Measurements from ENCODE around the gene GPR35.

Gene GPR35

DNA sequence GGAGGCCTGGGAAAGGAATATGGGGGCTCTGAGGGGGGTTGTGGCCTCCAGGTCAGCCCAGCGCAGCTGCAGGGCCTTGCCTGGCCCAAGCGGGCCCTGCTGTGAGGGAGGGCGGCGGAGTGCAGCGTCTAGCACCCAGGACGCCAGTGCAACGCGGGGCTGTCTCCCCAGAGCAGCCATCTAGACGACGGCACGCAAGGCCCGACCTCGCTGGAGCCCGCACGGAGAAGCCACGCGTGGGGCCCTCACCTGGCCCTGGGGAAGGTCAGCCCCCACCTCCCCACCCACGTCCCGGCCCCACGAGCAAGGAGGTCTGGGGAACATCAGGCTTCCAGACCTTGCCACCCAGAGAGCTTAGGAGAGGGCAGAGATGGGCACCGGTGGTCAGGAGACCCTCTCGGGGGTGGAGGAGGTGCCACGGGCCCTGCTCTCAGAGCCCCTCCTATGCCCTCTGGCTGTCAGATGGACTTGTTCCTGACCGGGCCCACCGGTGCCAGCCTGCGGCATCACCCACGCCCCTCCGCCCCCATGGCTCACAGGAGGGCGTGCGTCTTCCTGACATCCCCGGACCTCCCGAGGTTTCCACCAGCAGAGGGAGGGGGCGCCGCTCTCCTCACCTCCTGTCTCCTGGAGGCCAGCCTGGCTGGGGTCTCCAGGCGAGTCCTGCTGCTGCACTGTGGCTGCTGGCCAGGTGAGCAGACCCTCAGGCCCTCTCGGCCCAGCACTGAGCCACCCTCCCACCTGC is 17.0 kb downstream of the GPR35 start:
- peaks cover 10% of the 10 kb centered on the region for H3K4me1 Mint-ChIP-seq (ENCODE audit: low read depth)
- H3K4me3 Mint-ChIP-seq, result no peak overlapping the region

DNA sequence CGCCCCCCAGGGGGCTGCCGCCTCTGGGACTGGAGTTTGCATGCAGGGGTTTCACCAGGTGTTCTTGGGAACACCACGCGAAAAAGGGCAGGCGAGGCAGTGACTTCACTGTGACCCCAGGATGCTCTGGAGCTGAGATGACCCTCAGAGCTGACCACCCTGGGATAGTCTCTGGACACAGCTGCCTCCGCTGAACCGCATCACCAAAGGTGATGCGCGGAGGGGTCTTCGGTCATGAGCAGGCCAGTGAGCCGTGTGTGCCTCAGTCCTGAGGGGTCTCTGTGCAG is 17.5 kb downstream of the GPR35 start:
- no peaks in the 10 kb centered on the region for H3K36me3 Mint-ChIP-seq (ENCODE audit: low read depth)
- H3K4me3 Mint-ChIP-seq, result no peak overlapping the region
- H3K27me3 Mint-ChIP-seq, result peaks cover 4% of the 10 kb centered on the region
- peaks cover 10% of the 10 kb centered on the region for H3K4me1 Mint-ChIP-seq (ENCODE audit: low read depth)
- no peak overlapping the region for H3K27ac Mint-ChIP-seq
- DNase-seq, result no peak
- no peaks in the 10 kb centered on the region for H3K9me3 Mint-ChIP-seq

More for the DNA sequence above, 17.0 kb downstream of the GPR35 start:
- Mint-ChIP-seq H3K27ac (no peak overlapping the region), H3K36me3 (ENCODE audit: low read depth) (no peaks in the 10 kb centered on the region), H3K9me3 (no peaks in the 10 kb centered on the region), H3K27me3 (no peaks in the 10 kb centered on the region)
- no peak for DNase-seq

DNA sequence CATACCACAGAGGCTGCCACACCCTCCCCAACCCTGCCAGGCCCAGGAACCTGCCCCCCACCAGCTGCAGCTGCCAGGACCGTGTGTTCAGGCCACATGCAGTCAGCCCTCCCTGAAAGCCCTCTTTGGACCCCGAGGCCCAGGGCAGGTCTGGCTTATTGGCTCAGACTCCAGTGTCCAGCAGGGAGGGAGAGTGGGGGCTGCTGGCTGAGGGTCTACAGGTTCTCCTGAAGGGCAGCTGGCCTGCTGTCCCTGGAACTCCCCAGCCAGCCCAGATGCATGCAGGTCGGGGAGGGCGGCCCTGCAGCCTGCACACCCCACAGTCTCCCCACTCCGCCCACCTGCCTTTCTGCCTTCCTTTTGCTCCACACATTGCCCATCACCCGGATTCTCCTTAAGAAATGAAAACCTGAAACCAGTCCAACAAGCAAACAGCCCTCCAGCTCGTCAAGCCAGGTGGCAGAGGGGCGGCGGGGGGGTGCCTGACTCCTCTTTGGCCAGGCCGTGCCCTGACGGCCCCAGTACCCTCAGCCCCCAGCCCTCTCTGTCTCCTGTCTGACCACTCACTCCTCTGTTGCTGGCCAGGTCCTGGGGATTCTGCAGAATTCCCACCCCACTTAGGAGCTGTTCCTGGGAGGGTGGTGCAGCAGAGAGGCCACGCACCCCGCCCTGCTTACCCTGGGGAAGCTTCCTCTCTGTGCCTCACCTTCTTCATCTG is 18.0 kb downstream of the GPR35 start:
- Mint-ChIP-seq H3K36me3 (ENCODE audit: low read depth) (no peaks in the 10 kb centered on the region), H3K27ac (no peak overlapping the region), H3K4me1 (ENCODE audit: low read depth) (peaks cover 10% of the 10 kb centered on the region)

DNA sequence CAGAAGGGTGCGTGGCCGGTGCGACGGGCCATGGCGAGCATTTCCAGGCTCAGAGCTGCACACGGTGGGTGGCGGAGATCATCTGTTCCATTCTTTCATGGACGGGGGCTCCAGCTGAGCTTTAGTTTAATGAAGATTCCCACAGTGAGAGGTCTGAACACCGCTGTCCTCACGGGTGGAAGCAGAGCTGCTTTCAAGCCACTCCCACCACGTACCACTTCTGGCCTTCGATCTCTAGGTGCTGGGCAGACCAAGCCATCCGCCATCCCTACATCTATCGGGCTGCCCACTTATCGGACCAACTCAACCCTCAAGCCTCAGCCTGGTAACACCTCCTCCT is 18.5 kb downstream of the GPR35 start:
- H3K4me1 Mint-ChIP-seq (ENCODE audit: low read depth), result peaks cover 10% of the 10 kb centered on the region
- no peak overlapping the region for H3K27ac Mint-ChIP-seq
- no peak overlapping the region for H3K4me3 Mint-ChIP-seq
- no peaks in the 10 kb centered on the region for H3K36me3 Mint-ChIP-seq (ENCODE audit: low read depth)
- no peaks in the 10 kb centered on the region for H3K9me3 Mint-ChIP-seq
- DNase-seq, result no peak
- H3K27me3 Mint-ChIP-seq, result peaks cover 13% of the 10 kb centered on the region

More for the DNA sequence above, 18.0 kb downstream of the GPR35 start:
- Mint-ChIP-seq H3K27me3 (peaks cover 8% of the 10 kb centered on the region), H3K4me3 (no peak overlapping the region), H3K9me3 (no peaks in the 10 kb centered on the region)
- no peak for DNase-seq

DNA sequence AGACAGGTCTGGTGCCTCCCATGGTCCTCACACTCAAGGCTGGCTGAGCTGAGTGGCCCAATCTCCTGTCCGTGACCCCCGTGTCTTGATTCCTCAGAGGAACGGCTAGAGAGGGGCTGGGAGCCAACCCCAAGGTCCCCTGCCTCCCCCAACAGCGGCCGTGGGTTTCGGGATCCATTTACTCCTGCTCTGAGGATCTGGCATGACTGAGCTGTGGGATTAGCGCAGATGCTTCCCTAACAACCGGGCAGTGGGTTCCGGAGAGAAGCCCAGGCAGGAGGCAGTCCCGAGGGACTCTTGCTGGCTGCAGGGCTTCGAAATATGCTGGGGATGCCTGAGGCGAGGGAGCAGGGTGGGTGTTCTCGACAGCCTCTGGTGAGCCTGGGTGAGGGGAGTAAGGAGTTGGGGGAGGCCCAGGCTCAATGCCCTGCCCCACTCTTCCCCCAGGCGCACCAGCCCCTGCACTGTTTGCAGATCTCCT is 18.9 kb downstream of the GPR35 start:
- Mint-ChIP-seq H3K36me3 (ENCODE audit: low read depth) (no peaks in the 10 kb centered on the region), H3K27me3 (peaks cover 13% of the 10 kb centered on the region), H3K27ac (no peak overlapping the region), H3K4me3 (no peak overlapping the region), H3K4me1 (ENCODE audit: low read depth) (peaks cover 10% of the 10 kb centered on the region), H3K9me3 (no peaks in the 10 kb centered on the region)
- no peak for DNase-seq

DNA sequence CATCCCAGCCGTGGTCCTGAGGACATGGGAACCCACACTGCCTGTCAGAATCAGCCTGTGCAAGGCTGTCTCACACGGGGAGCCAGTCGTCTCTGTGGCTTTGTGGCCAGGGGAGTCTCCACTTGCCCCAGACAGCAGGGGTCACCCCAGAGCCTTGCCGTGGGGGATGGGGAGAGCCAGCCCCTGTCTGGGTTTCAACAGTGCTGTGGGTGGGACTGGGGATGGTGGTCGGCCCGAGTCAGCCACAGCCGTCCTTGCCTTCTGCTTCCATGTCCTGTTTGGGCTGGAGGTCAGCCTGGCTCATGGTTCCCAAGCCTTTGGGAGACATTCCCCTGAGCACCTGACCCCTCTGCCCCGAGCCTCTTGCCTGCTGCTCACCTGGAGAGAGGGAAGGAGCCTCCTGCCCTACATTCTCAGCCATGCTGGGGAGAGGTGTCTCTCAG is 19.6 kb downstream of the GPR35 start:
- no peaks in the 10 kb centered on the region for H3K36me3 Mint-ChIP-seq (ENCODE audit: low read depth)
- H3K4me1 Mint-ChIP-seq (ENCODE audit: low read depth), result peaks cover 10% of the 10 kb centered on the region
- no peaks in the 10 kb centered on the region for H3K9me3 Mint-ChIP-seq
- H3K4me3 Mint-ChIP-seq, result no peak overlapping the region
- no peak overlapping the region for H3K27ac Mint-ChIP-seq
- peak; percentile 26 for DNase-seq
- H3K27me3 Mint-ChIP-seq, result peaks cover 13% of the 10 kb centered on the region

DNA sequence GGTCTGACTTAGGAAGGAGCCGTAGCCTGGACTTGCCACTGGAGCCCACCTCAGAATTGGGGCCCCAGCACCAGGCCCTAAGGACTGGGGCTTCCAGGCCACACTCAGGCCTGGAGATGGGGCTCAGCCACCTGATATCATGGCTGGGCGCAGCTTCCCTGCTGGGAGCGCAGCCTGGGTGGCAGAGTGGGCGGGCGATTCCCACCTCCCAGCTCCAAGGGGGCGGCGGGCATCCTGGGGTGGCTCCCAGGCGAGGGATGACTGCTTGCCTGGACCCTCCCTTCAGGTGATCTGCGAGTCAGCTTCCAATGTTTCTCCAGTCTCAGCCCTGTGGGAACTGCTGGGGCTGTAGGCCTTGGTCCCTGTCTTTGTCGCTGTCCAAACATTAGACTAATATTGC is 20.1 kb downstream of the GPR35 start:
- Mint-ChIP-seq H3K4me1 (ENCODE audit: low read depth) (peaks cover 10% of the 10 kb centered on the region), H3K36me3 (ENCODE audit: low read depth) (no peaks in the 10 kb centered on the region), H3K9me3 (no peaks in the 10 kb centered on the region), H3K27ac (no peak overlapping the region), H3K27me3 (peaks cover 13% of the 10 kb centered on the region), H3K4me3 (no peak overlapping the region)
- DNase-seq, result no peak

DNA sequence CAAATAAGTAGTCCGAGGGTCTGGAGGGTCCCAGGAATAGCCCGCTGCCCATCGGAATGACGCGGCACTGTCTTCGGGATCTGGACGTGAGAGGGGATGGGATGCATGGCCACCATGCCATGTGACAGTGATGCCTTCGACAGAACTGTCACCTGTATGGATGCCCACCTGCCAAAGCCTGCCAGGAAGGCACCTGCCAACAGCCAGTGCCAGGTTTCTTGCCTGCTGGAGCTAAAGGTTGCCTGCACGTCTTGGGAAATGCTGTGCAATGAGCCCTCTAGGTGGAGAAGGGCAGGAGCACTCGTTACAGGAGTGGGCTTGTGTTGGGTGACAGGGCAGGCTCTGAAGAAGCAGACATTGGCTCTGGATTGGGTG is 20.5 kb downstream of the GPR35 start:
- Mint-ChIP-seq H3K36me3 (ENCODE audit: low read depth) (no peaks in the 10 kb centered on the region), H3K4me3 (no peak overlapping the region), H3K4me1 (ENCODE audit: low read depth) (peaks cover 10% of the 10 kb centered on the region), H3K27me3 (peaks cover 13% of the 10 kb centered on the region), H3K9me3 (no peaks in the 10 kb centered on the region), H3K27ac (no peak overlapping the region)
- no peak for DNase-seq

DNA sequence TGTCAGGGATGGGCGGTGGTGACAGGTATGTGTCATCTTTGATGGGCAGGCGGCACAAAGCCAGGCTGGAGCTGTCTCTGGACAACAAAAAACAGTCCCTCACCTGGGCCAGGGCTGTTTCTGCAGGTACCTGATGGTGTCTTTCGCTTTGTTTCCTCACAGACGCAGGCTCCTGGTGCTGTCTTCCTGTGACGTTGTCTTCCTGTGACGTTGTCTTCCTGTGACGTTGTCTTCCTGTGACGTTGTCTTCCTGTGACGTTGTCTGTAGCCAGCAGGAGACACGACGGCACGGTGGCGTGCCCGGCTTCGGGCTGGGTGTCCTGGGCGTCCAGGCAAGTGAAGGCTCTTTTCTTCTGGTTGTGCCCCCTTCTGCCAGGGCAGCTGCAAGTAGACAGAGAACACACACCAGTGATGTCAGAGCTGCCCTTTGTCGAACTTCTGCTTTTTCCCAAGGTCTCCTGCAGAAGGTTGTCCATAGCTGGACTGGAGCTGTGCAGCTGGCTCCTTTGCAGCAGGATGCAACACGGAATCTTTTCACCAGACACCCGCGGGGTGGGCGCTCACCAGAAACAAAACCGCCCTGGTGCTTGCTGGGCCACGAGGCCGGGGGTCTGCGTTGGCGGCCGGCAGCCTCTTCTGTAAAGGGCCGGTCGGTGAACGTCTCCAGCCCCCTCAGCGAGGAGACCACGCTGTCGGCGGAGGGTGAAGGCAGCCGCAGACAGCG is 21.1 kb downstream of the GPR35 start:
- peaks cover 10% of the 10 kb centered on the region for H3K4me1 Mint-ChIP-seq (ENCODE audit: low read depth)
- H3K4me3 Mint-ChIP-seq, result no peak overlapping the region
- no peaks in the 10 kb centered on the region for H3K36me3 Mint-ChIP-seq (ENCODE audit: low read depth)
- peak overlapping the region; percentile 57 for H3K27ac Mint-ChIP-seq
- no peaks in the 10 kb centered on the region for H3K9me3 Mint-ChIP-seq
- DNase-seq, result peak; percentile 34
- H3K27me3 Mint-ChIP-seq, result peaks cover 17% of the 10 kb centered on the region

DNA sequence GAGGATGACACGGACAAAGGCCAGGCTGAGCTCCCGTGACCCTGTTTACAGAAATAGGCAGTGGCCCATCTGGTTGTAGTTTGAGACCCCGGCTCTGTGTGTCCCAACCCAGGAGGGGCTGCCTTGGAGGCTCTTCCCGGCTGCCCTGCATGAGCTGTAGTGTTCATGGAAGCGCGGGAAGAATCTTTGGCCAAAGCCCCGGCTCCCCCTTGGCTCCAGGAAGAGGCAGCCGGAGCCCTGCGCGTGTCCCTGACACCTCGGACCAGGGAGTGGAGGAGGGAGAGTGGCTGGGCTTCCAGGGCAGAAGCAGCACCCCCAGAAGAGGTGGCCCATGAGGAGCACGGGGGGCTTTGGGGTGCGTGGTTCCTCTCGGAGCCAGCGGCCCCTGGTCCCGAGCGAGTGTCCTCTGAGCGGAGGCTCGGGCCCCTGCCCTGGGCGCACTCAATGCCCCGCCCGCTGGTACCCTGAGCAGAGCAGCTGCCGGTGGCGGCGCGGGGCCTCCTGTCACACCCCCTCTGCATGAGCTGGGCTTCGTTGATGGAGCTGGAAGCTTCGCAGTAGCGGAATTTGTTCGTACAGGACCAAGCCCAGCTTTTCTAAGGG is 21.7 kb downstream of the GPR35 start:
- H3K36me3 Mint-ChIP-seq (ENCODE audit: low read depth), result no peaks in the 10 kb centered on the region
- H3K4me3 Mint-ChIP-seq, result no peak overlapping the region
- no peak for DNase-seq
- H3K4me1 Mint-ChIP-seq (ENCODE audit: low read depth), result peaks cover 10% of the 10 kb centered on the region
- H3K27me3 Mint-ChIP-seq, result peaks cover 17% of the 10 kb centered on the region
- H3K27ac Mint-ChIP-seq, result no peak overlapping the region
- no peaks in the 10 kb centered on the region for H3K9me3 Mint-ChIP-seq

DNA sequence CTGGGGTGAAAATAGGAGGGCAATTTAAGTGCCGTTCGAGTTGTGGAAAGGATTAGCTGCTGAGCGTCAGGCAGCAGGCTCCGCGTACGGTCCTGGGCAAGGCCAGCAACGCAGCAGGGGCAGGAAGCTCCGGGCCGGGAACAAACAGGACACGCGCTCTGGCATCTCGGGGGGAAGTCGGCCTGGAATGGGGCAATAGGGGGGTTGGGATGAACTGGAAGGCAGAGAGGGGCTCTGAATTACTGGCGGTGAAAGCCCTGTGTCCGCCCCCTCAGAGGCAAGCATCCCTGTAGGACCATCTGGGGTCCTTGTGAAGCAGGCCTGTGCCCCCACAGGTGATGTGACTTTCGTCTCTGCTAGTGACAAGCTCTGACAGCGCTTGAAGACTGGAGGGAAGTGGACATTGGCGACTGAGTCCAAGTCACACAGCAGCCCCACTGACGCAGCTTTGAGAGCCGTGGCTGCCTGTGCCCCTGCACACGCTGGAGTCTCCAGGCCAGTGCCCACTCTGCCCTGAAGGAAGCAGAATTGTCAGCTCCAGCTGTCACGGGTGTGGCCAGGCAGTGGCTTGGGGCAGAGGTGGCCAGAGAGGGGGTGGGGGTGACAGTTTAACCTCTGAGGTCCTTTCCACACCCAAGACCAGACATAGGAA is 22.3 kb downstream of the GPR35 start:
- no peak overlapping the region for H3K4me3 Mint-ChIP-seq
- peaks cover 10% of the 10 kb centered on the region for H3K4me1 Mint-ChIP-seq (ENCODE audit: low read depth)
- H3K36me3 Mint-ChIP-seq (ENCODE audit: low read depth), result no peaks in the 10 kb centered on the region
- peaks cover 19% of the 10 kb centered on the region for H3K27me3 Mint-ChIP-seq
- DNase-seq, result peak; percentile 22
- no peak overlapping the region for H3K27ac Mint-ChIP-seq
- H3K9me3 Mint-ChIP-seq, result no peaks in the 10 kb centered on the region

DNA sequence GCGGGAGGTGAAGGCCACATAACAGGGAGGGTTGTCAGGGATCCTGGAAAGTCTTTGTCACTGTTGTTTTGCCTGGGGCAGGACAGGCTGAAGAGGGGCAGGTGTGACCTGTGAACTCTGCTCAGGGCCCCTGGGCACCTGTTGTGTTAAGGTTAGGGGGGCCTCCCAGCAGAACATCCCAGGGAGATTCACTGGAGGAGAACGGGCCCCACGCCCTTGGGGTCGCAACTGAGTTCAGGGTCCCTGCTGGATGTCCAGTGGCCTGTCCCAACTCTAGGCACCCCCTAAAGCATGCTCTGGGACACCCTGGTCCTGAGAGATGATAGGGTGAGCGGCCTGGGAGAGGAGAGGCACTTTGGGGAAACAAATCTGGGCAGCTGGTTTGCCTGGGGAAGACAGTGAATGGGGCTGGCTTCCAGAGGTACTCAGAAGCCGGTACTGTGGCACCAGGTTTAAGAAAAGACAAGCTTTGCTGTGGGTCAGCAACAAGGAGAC is 22.9 kb downstream of the GPR35 start:
- Mint-ChIP-seq H3K4me3 (no peak overlapping the region), H3K27ac (no peak overlapping the region), H3K4me1 (ENCODE audit: low read depth) (peaks cover 10% of the 10 kb centered on the region), H3K27me3 (peaks cover 21% of the 10 kb centered on the region), H3K36me3 (ENCODE audit: low read depth) (no peaks in the 10 kb centered on the region), H3K9me3 (no peaks in the 10 kb centered on the region)
- DNase-seq, result peak; percentile 26

DNA sequence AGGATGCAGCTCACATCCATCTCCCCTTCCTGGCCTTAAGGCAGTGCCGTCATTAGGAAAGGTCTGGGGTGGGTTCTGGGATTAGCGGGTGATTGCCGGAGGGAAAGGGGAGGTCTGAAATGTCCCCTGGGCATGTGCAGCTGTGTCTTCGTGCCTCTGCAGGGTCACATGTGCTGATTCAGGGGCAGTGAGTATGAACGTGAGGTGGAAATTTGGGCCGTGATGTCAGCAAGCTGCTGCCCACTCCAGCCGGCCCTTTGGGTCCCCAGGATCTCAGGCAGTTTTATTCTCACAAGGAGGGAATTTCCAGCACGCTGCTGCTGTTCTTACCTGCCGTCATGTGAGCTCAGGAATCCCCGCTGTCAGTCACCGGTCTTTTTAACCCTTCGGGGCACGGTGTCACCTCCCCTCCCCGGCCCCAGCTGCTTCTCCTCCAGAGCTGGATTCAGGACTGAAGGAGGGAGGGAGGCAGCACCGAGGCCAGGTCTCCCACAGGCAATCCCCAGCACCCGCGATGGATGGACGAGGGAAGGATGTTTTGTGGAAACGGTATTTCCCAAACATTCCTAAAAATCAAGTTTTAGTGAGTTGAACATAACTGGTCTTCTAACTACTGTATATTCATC is 23.5 kb downstream of the GPR35 start:
- Mint-ChIP-seq H3K27me3 (peaks cover 25% of the 10 kb centered on the region), H3K36me3 (ENCODE audit: low read depth) (no peaks in the 10 kb centered on the region), H3K27ac (no peak overlapping the region), H3K4me3 (no peak overlapping the region), H3K4me1 (ENCODE audit: low read depth) (peaks cover 10% of the 10 kb centered on the region), H3K9me3 (no peaks in the 10 kb centered on the region)
- DNase-seq, result peak; percentile 23

DNA sequence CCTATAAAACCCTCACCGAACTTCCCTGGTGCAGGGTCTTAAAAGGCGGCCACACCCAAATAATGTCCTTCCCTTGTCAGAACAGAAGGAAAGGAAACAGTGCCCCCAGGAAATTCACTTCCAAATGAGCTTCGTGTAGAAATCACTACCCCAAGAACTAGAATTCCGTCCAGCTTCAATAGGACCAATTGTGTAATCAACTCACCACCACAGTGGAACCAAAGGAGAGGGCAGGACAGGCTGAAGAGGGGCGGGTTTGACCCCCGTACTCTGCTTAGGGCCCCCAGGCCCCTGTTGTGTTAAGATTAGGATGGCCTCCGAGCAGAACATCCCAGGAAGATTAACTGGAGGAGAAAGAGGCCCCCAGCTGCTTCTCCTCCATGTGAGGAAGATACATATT is 24.1 kb downstream of the GPR35 start:
- Mint-ChIP-seq H3K9me3 (no peaks in the 10 kb centered on the region), H3K4me3 (no peak overlapping the region), H3K27me3 (peaks cover 26% of the 10 kb centered on the region), H3K4me1 (ENCODE audit: low read depth) (peaks cover 10% of the 10 kb centered on the region), H3K36me3 (ENCODE audit: low read depth) (no peaks in the 10 kb centered on the region), H3K27ac (no peak overlapping the region)
- DNase-seq, result no peak
